ENCODE data around the gene LOXL3. TPM values are rescaled to one million over a fixed set of nuclear protein-coding genes. Genes with fewer than 3 reads are reported as not detected.

Gene LOXL3
- total RNA-seq, 1 donor from 2014 or later = 1.7 TPM

DNA sequence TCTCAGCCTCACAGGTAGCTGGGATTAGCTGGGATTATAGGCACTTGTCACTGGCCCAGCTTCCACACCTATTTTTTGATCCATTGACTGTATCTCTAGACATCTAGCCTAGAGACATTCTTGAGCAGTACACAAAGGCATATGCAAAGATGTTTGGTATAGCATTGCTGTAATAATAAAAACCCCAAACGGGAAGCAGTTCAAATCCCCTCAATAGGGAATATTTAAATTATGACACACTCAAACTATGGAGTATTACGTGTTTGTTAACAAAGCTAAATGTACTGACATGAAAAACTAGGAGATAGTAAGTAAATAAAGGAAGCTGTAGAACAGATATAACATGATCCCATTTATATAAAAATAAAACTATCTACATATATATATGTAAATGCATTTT, 28.4 kb upstream of the LOXL3 start:
- DNase-seq (ENCODE audit: low spot score) = no peak
- Mint-ChIP-seq H3K27ac (no peak overlapping the region), H3K4me3 (ENCODE audit: low read depth) (no peak overlapping the region), H3K4me1 (ENCODE audit: low read depth) (peaks cover 49% of the 10 kb centered on the region), H3K27me3 (ENCODE audit: low read depth) (no peaks in the 10 kb centered on the region), H3K36me3 (ENCODE audit: low read depth) (no peaks in the 10 kb centered on the region), H3K9me3 (no peaks in the 10 kb centered on the region)
- intact Hi-C loops (cut with micrococcal nuclease) = no loop called here

DNA sequence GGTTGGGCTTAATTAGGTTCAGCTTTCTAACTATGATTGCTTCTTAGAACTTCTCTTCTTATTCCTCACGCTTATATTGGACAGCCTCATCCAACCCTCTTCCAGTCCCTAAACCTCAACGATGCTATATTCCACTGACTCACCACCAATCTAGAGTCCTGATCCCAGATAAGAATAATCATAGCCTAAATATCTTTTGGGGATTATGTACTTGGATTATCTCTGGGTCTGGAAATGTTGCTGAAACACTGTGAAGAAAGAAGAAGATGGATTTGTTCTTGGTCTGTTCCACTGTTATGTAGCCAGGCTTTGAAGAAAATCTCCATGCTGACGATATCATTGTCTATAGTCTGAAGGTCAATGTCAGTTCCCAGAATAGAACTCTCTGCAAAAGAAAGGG, 27.7 kb upstream of the LOXL3 start:
- H3K4me3 Mint-ChIP-seq (ENCODE audit: low read depth) = no peak overlapping the region
- no peaks in the 10 kb centered on the region for H3K9me3 Mint-ChIP-seq
- DNase-seq (ENCODE audit: low spot score) = no peak
- H3K27ac Mint-ChIP-seq = no peak overlapping the region
- no peaks in the 10 kb centered on the region for H3K27me3 Mint-ChIP-seq (ENCODE audit: low read depth)
- intact Hi-C loops (cut with micrococcal nuclease) = no loop called here
- peaks cover 56% of the 10 kb centered on the region for H3K4me1 Mint-ChIP-seq (ENCODE audit: low read depth)
- H3K36me3 Mint-ChIP-seq (ENCODE audit: low read depth) = no peaks in the 10 kb centered on the region

DNA sequence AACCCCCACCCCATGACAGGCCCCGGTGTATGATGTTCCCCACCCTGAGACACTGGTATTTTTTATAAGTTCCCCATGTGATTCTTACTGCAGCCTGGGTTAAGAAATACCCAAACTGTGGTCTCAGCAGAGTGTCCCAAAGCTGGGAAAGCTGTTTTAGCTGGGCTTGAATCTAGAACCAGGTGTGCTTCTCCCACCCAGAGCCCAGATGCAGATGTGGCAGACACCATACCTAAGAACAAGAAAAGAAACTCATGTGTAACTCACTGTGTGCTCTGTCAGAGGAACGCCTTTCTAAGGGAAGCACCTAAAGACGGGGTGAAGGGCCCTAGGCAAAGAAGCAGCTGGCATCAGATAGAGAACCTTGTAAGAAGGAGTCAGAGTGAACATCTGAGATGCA, 24.7 kb upstream of the LOXL3 start:
- no peak for DNase-seq (ENCODE audit: low spot score)
- peaks cover 2% of the 10 kb centered on the region for H3K36me3 Mint-ChIP-seq (ENCODE audit: low read depth)
- no peaks in the 10 kb centered on the region for H3K9me3 Mint-ChIP-seq
- peak overlapping the region; percentile 44 for H3K27ac Mint-ChIP-seq
- H3K27me3 Mint-ChIP-seq (ENCODE audit: low read depth) = no peaks in the 10 kb centered on the region
- peaks cover 59% of the 10 kb centered on the region for H3K4me1 Mint-ChIP-seq (ENCODE audit: low read depth)
- intact Hi-C loops (cut with micrococcal nuclease) = no loop called here
- no peak overlapping the region for H3K4me3 Mint-ChIP-seq (ENCODE audit: low read depth)

DNA sequence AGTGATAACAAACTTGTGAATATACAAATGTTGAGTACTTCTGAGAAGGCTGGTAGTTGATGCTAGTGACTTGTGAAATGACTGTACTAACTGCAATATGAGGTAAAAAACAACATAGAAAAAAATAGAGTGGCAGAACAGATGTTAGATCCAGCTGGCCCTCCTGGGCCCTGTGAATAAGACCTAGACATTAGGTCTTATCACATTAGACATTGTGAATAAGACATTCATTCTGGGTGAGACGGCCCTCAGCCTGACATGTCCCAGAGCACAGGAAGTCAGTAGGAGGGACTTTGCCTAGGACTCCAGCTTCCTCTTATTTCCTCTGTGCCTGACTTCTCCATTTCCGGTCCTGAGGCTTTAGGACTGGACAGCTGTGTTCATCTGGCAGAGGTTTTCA, 23.7 kb upstream of the LOXL3 start:
- peak overlapping the region; percentile 55 for H3K27ac Mint-ChIP-seq
- intact Hi-C loops (cut with micrococcal nuclease) = loop anchor here (1.0 kb wide), 1 partner anchor 8 kb away; no protein-coding TSS in a partner anchor
- no peaks in the 10 kb centered on the region for H3K27me3 Mint-ChIP-seq (ENCODE audit: low read depth)
- H3K36me3 Mint-ChIP-seq (ENCODE audit: low read depth) = peaks cover 2% of the 10 kb centered on the region
- H3K9me3 Mint-ChIP-seq = no peaks in the 10 kb centered on the region
- DNase-seq (ENCODE audit: low spot score) = no peak
- H3K4me1 Mint-ChIP-seq (ENCODE audit: low read depth) = peaks cover 59% of the 10 kb centered on the region
- no peak overlapping the region for H3K4me3 Mint-ChIP-seq (ENCODE audit: low read depth)

DNA sequence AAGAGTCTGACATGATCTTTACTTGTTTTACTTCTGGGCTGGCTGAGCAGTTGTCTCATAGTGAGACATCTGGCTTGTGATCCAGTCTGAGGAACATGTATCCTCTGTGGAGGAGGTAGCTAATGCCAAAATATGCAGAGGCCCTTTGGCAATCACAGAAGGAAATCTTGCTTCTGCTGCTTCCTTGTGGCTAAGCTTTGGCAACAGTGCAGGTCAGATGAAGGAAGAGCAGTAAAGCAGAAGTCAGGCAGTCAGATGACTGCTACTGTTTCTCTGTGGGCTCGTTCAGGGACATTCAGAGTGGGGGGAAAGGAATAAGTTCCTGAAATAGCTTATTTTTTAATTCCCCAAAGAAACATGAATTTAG, 23.1 kb upstream of the LOXL3 start:
- intact Hi-C loops (cut with micrococcal nuclease) = loop anchor here (1.0 kb wide), 1 partner anchor 8 kb away; no protein-coding TSS in a partner anchor
- peak overlapping the region; percentile 39 for H3K27ac Mint-ChIP-seq
- no peaks in the 10 kb centered on the region for H3K27me3 Mint-ChIP-seq (ENCODE audit: low read depth)
- H3K9me3 Mint-ChIP-seq = no peaks in the 10 kb centered on the region
- no peak overlapping the region for H3K4me3 Mint-ChIP-seq (ENCODE audit: low read depth)
- H3K4me1 Mint-ChIP-seq (ENCODE audit: low read depth) = peaks cover 65% of the 10 kb centered on the region
- DNase-seq (ENCODE audit: low spot score) = no peak
- H3K36me3 Mint-ChIP-seq (ENCODE audit: low read depth) = peaks cover 2% of the 10 kb centered on the region

DNA sequence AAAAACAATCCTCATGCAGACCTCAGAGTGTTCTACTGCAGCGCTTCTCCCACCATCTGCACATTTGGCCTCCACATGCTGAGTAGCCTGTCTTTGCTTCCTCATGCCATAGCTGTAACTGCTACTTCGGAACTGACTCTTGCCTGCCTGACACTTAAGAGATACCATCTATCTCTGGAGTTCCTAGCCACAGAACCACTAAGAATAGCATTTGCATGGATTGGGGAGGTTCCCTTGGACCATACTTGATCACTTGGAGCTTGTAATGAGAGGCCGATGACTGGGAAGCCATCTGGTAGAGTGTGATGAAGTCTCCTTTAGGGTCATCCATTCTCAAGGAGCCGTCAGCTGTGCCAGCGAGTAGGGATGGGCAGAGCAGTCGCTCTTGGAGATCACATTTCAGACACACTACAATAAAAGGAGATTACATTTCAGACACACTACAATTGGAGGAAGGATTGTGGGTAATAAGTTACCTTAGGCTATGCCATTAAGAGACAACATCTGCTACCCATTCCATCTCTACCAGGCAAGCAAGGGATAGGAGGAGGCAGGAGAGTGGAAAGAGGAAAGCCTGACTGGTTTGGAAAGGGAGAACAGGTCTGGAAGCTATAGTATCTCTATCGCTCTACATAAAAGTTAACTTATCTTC, 22.6 kb upstream of the LOXL3 start:
- intact Hi-C loops (cut with micrococcal nuclease) = no loop called here

DNA sequence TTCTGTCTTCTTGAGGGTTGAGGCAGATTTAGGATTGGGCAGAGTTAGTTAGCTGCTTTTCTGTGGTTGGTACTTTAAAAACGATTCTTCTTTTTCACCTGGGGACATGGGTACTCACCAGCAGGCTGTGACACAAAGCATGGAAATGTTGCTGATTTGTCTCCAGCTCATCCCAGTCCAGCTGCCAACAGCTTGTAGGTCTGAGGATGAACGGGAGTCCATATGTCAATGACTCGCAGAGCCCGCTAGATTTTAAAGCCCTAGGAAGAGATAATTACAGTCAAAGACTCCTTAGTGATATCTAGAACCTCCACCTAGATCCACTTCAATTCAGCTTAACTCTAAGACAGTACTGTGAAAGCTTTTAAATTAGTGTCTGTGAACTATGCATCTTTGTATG, 21.6 kb upstream of the LOXL3 start:
- Mint-ChIP-seq H3K27ac (no peak overlapping the region), H3K9me3 (no peaks in the 10 kb centered on the region), H3K4me3 (ENCODE audit: low read depth) (no peak overlapping the region), H3K4me1 (ENCODE audit: low read depth) (peaks cover 64% of the 10 kb centered on the region), H3K36me3 (ENCODE audit: low read depth) (peaks cover 2% of the 10 kb centered on the region), H3K27me3 (ENCODE audit: low read depth) (no peaks in the 10 kb centered on the region)
- intact Hi-C loops (cut with micrococcal nuclease) = no loop called here
- DNase-seq (ENCODE audit: low spot score) = no peak

More for the DNA sequence above, 22.6 kb upstream of the LOXL3 start:
- H3K4me1 Mint-ChIP-seq (ENCODE audit: low read depth) = peaks cover 65% of the 10 kb centered on the region
- H3K4me3 Mint-ChIP-seq (ENCODE audit: low read depth) = no peak overlapping the region
- no peak for DNase-seq (ENCODE audit: low spot score)
- peaks cover 2% of the 10 kb centered on the region for H3K36me3 Mint-ChIP-seq (ENCODE audit: low read depth)
- H3K27ac Mint-ChIP-seq = peak overlapping the region; percentile 39
- H3K27me3 Mint-ChIP-seq (ENCODE audit: low read depth) = no peaks in the 10 kb centered on the region
- no peaks in the 10 kb centered on the region for H3K9me3 Mint-ChIP-seq

DNA sequence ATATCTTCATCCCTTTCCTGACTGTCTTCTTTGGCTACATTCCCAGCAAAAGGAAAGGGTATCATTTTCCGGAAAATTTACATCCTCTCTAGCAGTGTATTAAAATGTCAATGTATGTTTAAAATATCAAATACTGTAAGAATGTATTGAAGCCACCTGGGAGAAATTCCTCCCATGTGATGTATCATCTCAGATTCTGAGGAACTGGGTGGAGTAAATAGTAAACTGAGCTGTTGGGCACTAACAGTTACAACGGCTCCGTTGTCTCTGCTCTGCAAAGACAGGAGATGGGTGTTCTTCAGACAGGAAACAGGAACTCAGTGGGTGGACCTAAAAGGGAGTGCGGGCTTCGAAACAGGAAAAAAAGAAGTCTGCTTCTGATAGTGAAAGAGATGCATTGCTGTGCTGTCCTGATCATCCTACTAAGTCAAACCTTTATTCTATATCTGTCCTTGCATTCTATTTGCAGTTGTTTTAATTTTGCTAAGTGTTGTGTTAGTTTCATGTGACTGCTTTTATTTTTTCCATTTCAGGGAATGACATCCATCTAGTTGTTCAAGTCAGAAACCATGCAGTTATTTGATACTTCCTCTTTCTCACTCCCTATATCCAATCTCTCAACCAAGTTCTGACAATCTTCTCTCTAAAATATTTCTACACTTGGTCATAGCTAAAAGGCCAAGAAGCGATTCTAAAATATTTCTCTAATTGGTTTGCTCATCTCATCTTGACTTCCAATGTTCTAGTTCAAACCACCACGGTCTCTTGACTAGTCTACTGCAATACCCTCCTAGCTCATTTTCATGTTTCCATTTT, 20.2 kb upstream of the LOXL3 start:
- peak; percentile 45 for DNase-seq (ENCODE audit: low spot score)
- peaks cover 2% of the 10 kb centered on the region for H3K36me3 Mint-ChIP-seq (ENCODE audit: low read depth)
- peak overlapping the region; percentile 74 for H3K27ac Mint-ChIP-seq
- no peaks in the 10 kb centered on the region for H3K27me3 Mint-ChIP-seq (ENCODE audit: low read depth)
- H3K9me3 Mint-ChIP-seq = no peaks in the 10 kb centered on the region
- intact Hi-C loops (cut with micrococcal nuclease) = no loop called here
- peaks cover 63% of the 10 kb centered on the region for H3K4me1 Mint-ChIP-seq (ENCODE audit: low read depth)
- H3K4me3 Mint-ChIP-seq (ENCODE audit: low read depth) = peak overlapping the region; percentile 34

DNA sequence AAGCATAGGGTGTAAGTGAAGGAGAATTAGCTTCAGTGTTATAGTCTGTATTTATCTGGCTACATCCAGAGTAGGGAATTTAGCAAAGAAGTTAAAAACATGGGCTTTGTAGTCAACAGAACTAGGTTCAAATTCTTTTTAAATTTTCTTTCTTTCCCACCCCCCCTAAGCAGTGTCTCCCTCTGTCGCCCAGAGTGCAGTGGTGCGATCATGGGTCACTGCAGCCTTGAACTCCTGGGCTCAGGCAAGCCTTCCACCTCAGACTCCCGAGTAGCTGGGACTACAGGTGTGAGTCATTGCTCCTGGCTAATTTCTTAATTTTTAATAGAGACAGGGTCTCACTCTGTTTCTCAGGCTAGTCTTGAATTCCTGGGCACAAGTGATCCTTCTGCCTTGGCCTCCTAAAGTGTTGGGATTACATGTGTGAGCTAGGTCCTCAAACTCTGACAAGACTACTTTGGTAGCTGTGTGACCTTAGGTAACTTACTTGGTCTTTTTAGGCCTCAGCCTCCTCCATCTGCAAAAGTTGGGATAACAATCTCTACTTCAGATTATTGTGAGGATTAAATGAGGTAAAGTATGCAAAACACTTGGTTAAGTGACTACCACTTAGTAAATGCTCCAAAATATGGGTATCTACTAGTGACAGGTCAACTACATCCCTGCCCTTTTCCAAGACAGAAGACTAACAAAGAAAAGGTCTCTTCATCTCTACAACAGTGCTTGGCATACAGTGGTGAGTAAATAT, 18.6 kb upstream of the LOXL3 start:
- no peaks in the 10 kb centered on the region for H3K27me3 Mint-ChIP-seq (ENCODE audit: low read depth)
- H3K4me1 Mint-ChIP-seq (ENCODE audit: low read depth) = peaks cover 65% of the 10 kb centered on the region
- DNase-seq (ENCODE audit: low spot score) = no peak
- H3K36me3 Mint-ChIP-seq (ENCODE audit: low read depth) = peaks cover 2% of the 10 kb centered on the region
- H3K4me3 Mint-ChIP-seq (ENCODE audit: low read depth) = no peak overlapping the region
- intact Hi-C loops (cut with micrococcal nuclease) = no loop called here
- no peaks in the 10 kb centered on the region for H3K9me3 Mint-ChIP-seq
- peak overlapping the region; percentile 18 for H3K27ac Mint-ChIP-seq

DNA sequence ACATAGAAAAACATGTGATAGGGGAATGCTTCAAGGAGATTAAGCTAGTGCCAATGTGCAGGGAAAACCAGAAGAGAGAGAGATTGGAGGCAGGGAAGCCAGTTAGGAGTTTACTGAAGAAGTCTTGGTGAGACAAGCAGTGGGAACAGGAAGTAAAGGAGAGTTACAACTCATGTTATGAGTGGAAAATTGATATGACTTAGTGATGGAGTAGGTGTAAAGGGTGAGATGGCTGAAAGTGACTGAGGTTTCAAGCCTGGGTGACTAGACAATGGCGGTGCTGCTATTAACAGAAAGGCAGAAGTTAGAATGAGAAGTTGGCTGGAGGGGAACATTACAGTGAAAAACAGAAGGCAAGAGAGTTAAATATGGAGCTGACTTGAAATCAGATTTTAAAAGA, 17.3 kb upstream of the LOXL3 start:
- DNase-seq (ENCODE audit: low spot score) = no peak
- peaks cover 60% of the 10 kb centered on the region for H3K4me1 Mint-ChIP-seq (ENCODE audit: low read depth)
- H3K9me3 Mint-ChIP-seq = no peaks in the 10 kb centered on the region
- intact Hi-C loops (cut with micrococcal nuclease) = loop anchor here (2.0 kb wide), 1 partner anchor 14 kb away; no protein-coding TSS in a partner anchor
- no peak overlapping the region for H3K4me3 Mint-ChIP-seq (ENCODE audit: low read depth)
- no peaks in the 10 kb centered on the region for H3K27me3 Mint-ChIP-seq (ENCODE audit: low read depth)
- H3K36me3 Mint-ChIP-seq (ENCODE audit: low read depth) = peaks cover 2% of the 10 kb centered on the region
- no peak overlapping the region for H3K27ac Mint-ChIP-seq

DNA sequence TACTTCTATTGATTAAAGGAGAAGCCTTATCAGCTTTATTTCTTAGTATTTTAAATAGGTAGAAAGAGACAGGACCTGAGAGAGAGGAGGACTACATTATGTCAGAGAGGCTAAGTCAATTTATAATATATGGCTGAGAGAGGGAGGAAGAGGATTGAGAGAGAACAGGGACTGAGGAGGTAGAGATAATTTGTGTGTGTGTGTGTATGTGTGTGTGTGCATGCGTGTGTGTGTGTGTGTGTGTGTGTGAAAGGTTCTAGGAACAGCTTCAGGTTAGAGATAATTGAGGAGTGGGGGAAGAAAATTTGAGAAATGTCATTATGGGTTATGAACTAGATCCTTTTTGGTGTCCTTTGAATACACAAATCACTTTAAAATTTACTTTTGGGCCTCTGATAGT, 15.9 kb upstream of the LOXL3 start:
- Mint-ChIP-seq H3K36me3 (ENCODE audit: low read depth) (peaks cover 2% of the 10 kb centered on the region), H3K27me3 (ENCODE audit: low read depth) (no peaks in the 10 kb centered on the region), H3K9me3 (no peaks in the 10 kb centered on the region), H3K27ac (no peak overlapping the region), H3K4me1 (ENCODE audit: low read depth) (peaks cover 53% of the 10 kb centered on the region), H3K4me3 (ENCODE audit: low read depth) (no peak overlapping the region)
- DNase-seq (ENCODE audit: low spot score) = no peak
- intact Hi-C loops (cut with micrococcal nuclease) = loop anchor here (2.0 kb wide), 1 partner anchor 15 kb away; no protein-coding TSS in a partner anchor

DNA sequence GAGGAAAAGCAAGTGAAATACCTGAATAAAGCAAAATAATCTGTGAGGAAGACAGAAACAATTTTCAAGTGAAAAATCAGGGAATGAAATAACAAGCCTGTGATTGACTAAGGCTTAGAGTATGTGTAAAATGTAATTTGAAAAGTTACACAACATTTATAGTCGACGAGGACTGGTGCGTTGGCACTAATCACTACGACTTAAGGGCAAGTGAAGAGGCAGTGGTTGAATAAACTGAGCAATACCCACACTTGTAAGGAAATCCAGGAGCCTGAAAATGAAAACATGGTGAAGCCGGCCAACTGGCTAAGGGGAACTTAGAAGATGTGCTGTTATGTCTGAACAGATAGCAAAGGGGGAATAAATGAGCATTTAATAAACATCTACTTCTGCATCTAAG, 14.1 kb upstream of the LOXL3 start:
- Mint-ChIP-seq H3K9me3 (no peaks in the 10 kb centered on the region), H3K27ac (no peak overlapping the region), H3K27me3 (ENCODE audit: low read depth) (no peaks in the 10 kb centered on the region), H3K4me3 (ENCODE audit: low read depth) (no peak overlapping the region), H3K4me1 (ENCODE audit: low read depth) (peaks cover 49% of the 10 kb centered on the region), H3K36me3 (ENCODE audit: low read depth) (no peaks in the 10 kb centered on the region)
- no peak for DNase-seq (ENCODE audit: low spot score)
- intact Hi-C loops (cut with micrococcal nuclease) = no loop called here

DNA sequence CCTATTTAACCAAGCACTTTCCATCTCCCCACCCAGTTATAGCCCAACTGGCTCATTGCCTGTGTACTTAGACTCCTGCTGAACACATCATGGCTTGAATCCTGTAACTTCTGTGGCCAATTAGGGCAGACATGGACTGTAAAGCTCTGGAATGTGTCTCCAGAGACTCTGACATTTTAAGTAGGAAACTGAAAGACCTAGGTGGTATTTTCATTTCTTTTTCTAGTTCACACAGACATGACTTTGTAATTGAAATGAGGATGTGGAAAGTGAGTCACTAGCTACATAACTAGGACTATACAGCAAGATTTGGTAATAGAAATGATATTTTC, 13.0 kb upstream of the LOXL3 start:
- Mint-ChIP-seq H3K27ac (peak overlapping the region; percentile 76), H3K9me3 (no peaks in the 10 kb centered on the region), H3K4me3 (ENCODE audit: low read depth) (peak overlapping the region; percentile 28), H3K27me3 (ENCODE audit: low read depth) (no peaks in the 10 kb centered on the region), H3K4me1 (ENCODE audit: low read depth) (peaks cover 50% of the 10 kb centered on the region), H3K36me3 (ENCODE audit: low read depth) (no peaks in the 10 kb centered on the region)
- no peak for DNase-seq (ENCODE audit: low spot score)
- intact Hi-C loops (cut with micrococcal nuclease) = loop anchor here (1.0 kb wide), 1 partner anchor 12 kb away; the partner anchor contains the start of gene DOK1
